ENCODE results near the gene CARS1. TPM values are rescaled to one million over a fixed set of nuclear protein-coding genes. Genes with fewer than 3 reads are reported as not detected.

Gene CARS1
- total RNA-seq, 4 donors from 2014 or later, result 37.0 to 61.3 (median 52.3) TPM

DNA sequence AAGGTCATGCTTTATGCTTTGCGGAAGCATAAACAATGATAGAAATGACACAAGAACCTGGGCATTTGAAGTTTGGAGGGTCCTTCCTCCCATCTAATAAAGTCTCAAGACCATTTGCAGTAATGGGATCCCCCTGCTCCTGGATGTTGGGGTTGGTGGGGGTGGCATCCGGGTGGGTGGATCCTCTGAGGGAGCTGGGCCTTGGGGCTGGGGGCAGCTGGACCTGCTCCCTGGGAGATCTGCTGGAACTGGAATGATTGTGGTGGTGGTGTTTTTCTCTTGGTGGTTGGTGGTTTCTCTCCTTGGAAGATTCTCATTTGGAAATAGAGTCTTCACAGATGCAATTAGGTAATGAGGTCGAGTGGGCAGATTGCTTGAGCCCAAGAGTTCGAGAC is 62.9 kb downstream of the CARS1 start:
- no peak for DNase-seq
- TF ChIP-seq POLR2AphosphoS5 (IDR thresholded peaks at IDR 0.05), result no peak
- intact Hi-C loops (cut with DNase I; ENCODE audit: low total_unique reads), result no loop called here
- Histone ChIP-seq H3K27ac (no peak overlapping the region), H3K4me1 (peaks cover 11 to 41% (median 19%) of the 10 kb centered on the region in 4 donors), H3K27me3 (no peaks in the 10 kb centered on the region), H3K4me3 (no peak overlapping the region), H3K9me3 (no peaks in the 10 kb centered on the region), H3K36me3 (no peaks in the 10 kb centered on the region)
- WGBS, 2 donors (ENCODE audit: low coverage in 1 of 2), result 70 to 92% methylated on average over 1 to 4 of the region's 4 CpGs
- in situ Hi-C loops (cut with MboI; ENCODE audit: low pct_ligation_motif_present in 1 of 4, low pct_unique_long_range_greater_than_20kb in 1 of 4, low sequenced_read_pairs in 3 of 4), result loop anchor here in 1 of 4 donors (10.0 kb wide), 1 partner anchor 60 kb away; the partner anchor contains the start of gene CARS1

DNA sequence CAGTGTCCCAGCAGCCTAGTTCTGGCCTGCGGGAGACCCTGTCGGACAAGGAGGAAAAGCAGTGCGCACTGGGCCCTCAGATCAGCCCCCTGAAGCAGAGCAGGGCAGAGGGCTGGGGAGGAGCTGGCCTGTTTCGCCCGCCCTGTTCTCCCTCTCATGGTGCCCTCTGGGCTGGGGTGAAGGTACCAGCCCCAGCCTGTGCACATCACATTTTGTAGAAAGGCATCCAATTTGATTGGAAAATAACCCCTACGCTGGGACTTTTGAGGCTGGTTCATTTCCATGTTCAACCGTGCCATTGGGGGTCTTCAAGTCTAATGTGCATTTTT is 64.3 kb downstream of the CARS1 start:
- Histone ChIP-seq H3K4me3 (peak overlapping the region in 3 of 4 donors; percentile 88 to 93 (median 91)), H3K4me1 (peaks cover 24 to 47% (median 32%) of the 10 kb centered on the region in 4 donors), H3K9me3 (no peaks in the 10 kb centered on the region), H3K27me3 (no peaks in the 10 kb centered on the region), H3K27ac (peak overlapping the region in 3 of 4 donors; percentile 97 to 98 (median 98)), H3K36me3 (no peaks in the 10 kb centered on the region)
- in situ Hi-C loops (cut with MboI; ENCODE audit: low pct_ligation_motif_present in 1 of 4, low pct_unique_long_range_greater_than_20kb in 1 of 4, low sequenced_read_pairs in 3 of 4), result loop anchor here in 1 of 4 donors (10.0 kb wide), 1 partner anchor 62 kb away; the partner anchor contains the start of gene CARS1
- TF ChIP-seq, protein P1, sequence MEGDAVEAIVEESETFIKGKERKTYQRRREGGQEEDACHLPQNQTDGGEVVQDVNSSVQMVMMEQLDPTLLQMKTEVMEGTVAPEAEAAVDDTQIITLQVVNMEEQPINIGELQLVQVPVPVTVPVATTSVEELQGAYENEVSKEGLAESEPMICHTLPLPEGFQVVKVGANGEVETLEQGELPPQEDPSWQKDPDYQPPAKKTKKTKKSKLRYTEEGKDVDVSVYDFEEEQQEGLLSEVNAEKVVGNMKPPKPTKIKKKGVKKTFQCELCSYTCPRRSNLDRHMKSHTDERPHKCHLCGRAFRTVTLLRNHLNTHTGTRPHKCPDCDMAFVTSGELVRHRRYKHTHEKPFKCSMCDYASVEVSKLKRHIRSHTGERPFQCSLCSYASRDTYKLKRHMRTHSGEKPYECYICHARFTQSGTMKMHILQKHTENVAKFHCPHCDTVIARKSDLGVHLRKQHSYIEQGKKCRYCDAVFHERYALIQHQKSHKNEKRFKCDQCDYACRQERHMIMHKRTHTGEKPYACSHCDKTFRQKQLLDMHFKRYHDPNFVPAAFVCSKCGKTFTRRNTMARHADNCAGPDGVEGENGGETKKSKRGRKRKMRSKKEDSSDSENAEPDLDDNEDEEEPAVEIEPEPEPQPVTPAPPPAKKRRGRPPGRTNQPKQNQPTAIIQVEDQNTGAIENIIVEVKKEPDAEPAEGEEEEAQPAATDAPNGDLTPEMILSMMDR (IDR thresholded peaks at IDR 0.05), result no peak
- no peak for TF ChIP-seq POLR2A (IDR thresholded peaks at IDR 0.05)
- no peak for TF ChIP-seq EP300 (IDR thresholded peaks at IDR 0.05; ENCODE audit: low read depth)
- TF ChIP-seq POLR2AphosphoS5 (IDR thresholded peaks at IDR 0.05), result no peak
- DNase-seq, result no peak
- intact Hi-C loops (cut with DNase I; ENCODE audit: low total_unique reads), result no loop called here
- 30% methylated on average over 7 of the region's 7 CpGs; no CpG with 5 or more reads in 1 of the 2 donors for WGBS, 2 donors (ENCODE audit: low coverage in 1 of 2)

DNA sequence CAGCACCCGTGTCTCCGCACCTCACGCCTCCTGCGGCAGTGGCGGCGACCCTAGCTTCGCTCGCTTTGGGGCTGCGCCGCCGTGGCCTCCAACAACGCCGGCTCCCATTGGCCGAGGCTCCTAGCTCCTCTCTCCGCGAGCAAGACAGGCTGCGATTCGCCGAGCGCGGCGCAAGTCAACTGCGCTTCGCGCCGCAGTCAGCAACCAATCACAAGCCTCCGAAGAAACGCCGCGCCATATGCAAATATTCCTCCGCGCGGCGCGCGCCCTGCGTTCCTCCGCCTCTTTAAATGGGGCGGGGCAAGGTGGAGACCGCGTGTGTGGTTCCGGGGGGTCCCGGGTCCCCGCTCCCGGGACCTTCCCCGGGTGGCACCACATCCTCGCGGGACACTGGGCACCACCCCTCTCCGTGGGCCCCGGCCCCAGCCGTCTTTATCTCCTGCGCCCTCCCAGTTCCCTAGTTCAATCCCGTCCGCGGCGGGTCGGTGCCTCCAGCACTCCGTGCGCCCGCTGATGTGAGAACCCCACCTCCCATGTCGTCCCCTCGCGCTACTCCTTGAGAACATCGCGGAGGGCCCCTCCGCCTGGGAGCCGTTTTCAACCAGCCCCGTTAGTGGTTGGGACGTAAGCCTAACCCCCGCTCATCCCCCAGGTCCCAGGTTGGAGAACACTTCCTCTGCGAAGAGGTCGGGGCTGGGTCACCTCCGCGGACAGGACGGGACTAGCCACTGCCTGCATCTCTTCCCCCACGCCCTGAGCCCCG is 64.8 kb downstream of the CARS1 start, which contains the start of gene NAP1L4:
Gene NAP1L4 (minus strand): TSS at position 96 of the 763 bp plus-strand sequence. CDS start 13,109 bp downstream, outside the sequence.
- no peaks in the 10 kb centered on the region for H3K36me3 ChIP-seq
- peak; percentile 97 for DNase-seq
- H3K9me3 ChIP-seq, result no peaks in the 10 kb centered on the region
- peak within 1 kb of the TSS; percentile 88 to 93 (median 90) for H3K4me3 ChIP-seq
- intact Hi-C loops (cut with DNase I; ENCODE audit: low total_unique reads), result no loop called here
- no peaks in the 10 kb centered on the region for H3K27me3 ChIP-seq
- 0% methylated on average over 62 of the region's 77 CpGs; no CpG with 5 or more reads in 1 of the 2 donors for WGBS, 2 donors (ENCODE audit: low coverage in 1 of 2)
- in situ Hi-C loops (cut with MboI; ENCODE audit: low pct_ligation_motif_present in 1 of 4, low pct_unique_long_range_greater_than_20kb in 1 of 4, low sequenced_read_pairs in 3 of 4), result loop anchor here in 1 of 4 donors (10.0 kb wide), 1 partner anchor 62 kb away; the partner anchor contains the start of gene CARS1
- H3K4me1 ChIP-seq, result peaks cover 27 to 47% (median 34%) of the 10 kb centered on the region in 4 donors
- H3K27ac ChIP-seq, result peak within 1 kb of the TSS; percentile 97 to 98 (median 98)
- peak; percentile 59 for TF ChIP-seq POLR2A (IDR thresholded peaks at IDR 0.05)
- TF ChIP-seq, protein P1 (IDR thresholded peaks at IDR 0.05), result no peak
- TF ChIP-seq POLR2AphosphoS5 (IDR thresholded peaks at IDR 0.05), result peak; percentile 86 to 91 (median 88)
- TF ChIP-seq EP300 (IDR thresholded peaks at IDR 0.05; ENCODE audit: low read depth), result no peak

DNA sequence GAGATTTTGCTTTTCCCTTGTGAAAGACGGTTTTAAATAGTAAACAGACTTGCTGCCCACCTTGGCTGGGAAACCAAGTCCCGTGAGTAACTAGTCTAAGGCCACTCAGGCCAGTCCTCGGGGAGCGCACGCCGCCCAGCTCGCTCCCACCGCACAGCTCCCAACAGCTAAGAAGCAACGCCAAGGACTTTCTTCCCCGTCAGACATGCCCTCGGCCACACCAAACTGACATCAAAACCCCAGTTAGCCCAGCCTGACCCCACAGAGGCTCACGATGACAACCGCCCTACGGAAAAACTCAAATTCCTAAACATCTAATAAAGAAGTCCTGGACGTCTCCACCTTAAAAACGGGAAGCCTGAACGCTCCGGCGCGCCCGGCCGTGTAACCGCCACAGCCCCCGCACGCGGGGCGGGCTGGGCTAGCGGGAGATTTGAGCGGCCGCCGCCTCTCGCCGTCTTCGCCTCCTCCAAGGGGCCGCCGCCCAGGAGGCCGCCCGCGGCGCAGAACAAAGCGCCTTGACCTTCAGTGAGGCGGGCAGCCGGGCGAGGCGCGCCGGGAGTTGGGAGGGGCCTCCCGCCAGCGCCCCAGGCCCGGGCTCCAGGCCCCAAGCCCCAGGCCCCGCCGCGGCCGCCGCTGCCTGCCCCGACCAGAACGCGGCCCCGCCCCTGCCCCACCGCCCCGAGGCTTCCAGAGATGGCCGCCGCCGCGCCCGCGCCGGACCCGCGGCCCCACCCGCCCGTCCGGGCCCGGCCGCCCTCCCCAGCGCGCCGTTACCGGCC is 65.6 kb downstream of the CARS1 start:
- Histone ChIP-seq H3K27ac (peak overlapping the region; percentile 97 to 98 (median 98)), H3K9me3 (no peaks in the 10 kb centered on the region), H3K36me3 (no peaks in the 10 kb centered on the region), H3K4me1 (peaks cover 27 to 53% (median 34%) of the 10 kb centered on the region in 4 donors), H3K27me3 (no peaks in the 10 kb centered on the region), H3K4me3 (peak overlapping the region; percentile 88 to 93 (median 90))
- TF ChIP-seq POLR2AphosphoS5 (IDR thresholded peaks at IDR 0.05), result no peak
- TF ChIP-seq POLR2A (IDR thresholded peaks at IDR 0.05), result no peak
- TF ChIP-seq, protein P1 (IDR thresholded peaks at IDR 0.05), result no peak
- no peak for TF ChIP-seq EP300 (IDR thresholded peaks at IDR 0.05; ENCODE audit: low read depth)
- in situ Hi-C loops (cut with MboI; ENCODE audit: low pct_ligation_motif_present in 1 of 4, low pct_unique_long_range_greater_than_20kb in 1 of 4, low sequenced_read_pairs in 3 of 4) (loop anchor here in 1 of 4 donors (10.0 kb wide), 1 partner anchor 63 kb away; the partner anchor contains the start of gene CARS1), intact Hi-C loops (cut with DNase I; ENCODE audit: low total_unique reads) (no loop called here)
- DNase-seq, result no peak
- WGBS, 2 donors (ENCODE audit: low coverage in 1 of 2), result 0% methylated on average over 1 to 40 of the region's 79 CpGs

Measured in transverse colon (tissue), 4 donors.